PC-3 (cell line): Measurements from ENCODE around the gene VRK3. TPM values are rescaled to one million over a fixed set of nuclear protein-coding genes. Genes with fewer than 3 reads are reported as not detected.

Experiments
- ATAC-seq: fragments of 200-7000 bp; cut with Tn5 transposase; 2 replicates; pipeline ENCODE4 v1.9.1; 2020; ENCODE audit warnings: mild to moderate bottlenecking, moderate library complexity
- BruUV-seq: library from RNA; stranded (reverse); fragments of 400-500 nt; replicated peaks from 2 replicates; lab custom pipeline; 2021; lab: Mats Ljungman, UMichigan
- CTCF ChIA-PET: fragments of 300-600 bp; sonication (Branson Sonifier 250); formaldehyde crosslinking; loops from one replicate; lab custom pipeline; 2022; ENCODE audit warnings: antibody characterized with exemption; lab: Charles Lee
- POLR2A ChIA-PET: fragments of 300-600 bp; sonication (Branson Sonifier 250); formaldehyde crosslinking; loops from one replicate; lab custom pipeline; 2022; ENCODE audit warnings: antibody characterized with exemption; ENCODE audit not compliant: unreplicated experiment; lab: Charles Lee
- DNase-seq: peaks from one replicate; pipeline ENCODE4 v3.0.0-alpha.2; 2015
- H2AFZ ChIP-seq: fragments of 300-600 bp; sonication (generic); 2 replicates; pipeline ENCODE4 v1.6.0; 2016; ENCODE audit warnings: antibody characterized with exemption, low read length
- H3F3A ChIP-seq: fragments of 300-600 bp; sonication (generic); one replicate; pipeline ENCODE4 v1.6.0; 2017; ENCODE audit warnings: antibody characterized with exemption, low read length, control low read depth, mild to moderate bottlenecking; ENCODE audit not compliant: unreplicated experiment
- H3K27ac ChIP-seq: fragments of 300-600 bp; sonication (generic); 2 replicates; pipeline ENCODE4 v1.5.1; 2016; ENCODE audit warnings: mild to moderate bottlenecking, low read length
- H3K27me3 ChIP-seq: fragments of 300-600 bp; sonication (generic); 2 replicates; pipeline ENCODE4 v1.6.1; 2016; ENCODE audit warnings: low read length, mixed read lengths
- H3K36me3 ChIP-seq: fragments of 300-600 bp; sonication (generic); 2 replicates; pipeline ENCODE4 v1.6.1; 2016; ENCODE audit warnings: low read depth, mixed run types, low read length, mixed read lengths
- H3K4me1 ChIP-seq: fragments of 300-600 bp; sonication (generic); 2 replicates; pipeline ENCODE4 v1.5.1; 2016; ENCODE audit warnings: low read length; ENCODE audit not compliant: insufficient read depth
- H3K4me2 ChIP-seq: fragments of 300-600 bp; sonication (generic); 2 replicates; pipeline ENCODE4 v1.6.0; 2016; ENCODE audit warnings: low read length
- H3K4me3 ChIP-seq: fragments of 300-600 bp; sonication (generic); 2 replicates; pipeline ENCODE4 v1.5.1; 2016; ENCODE audit warnings: mild to moderate bottlenecking, low read length, mixed read lengths
- H3K79me2 ChIP-seq: fragments of 300-600 bp; sonication (generic); 2 replicates; pipeline ENCODE4 v1.6.1; 2017; ENCODE audit warnings: low read length, mixed read lengths
- H3K9ac ChIP-seq: fragments of 300-600 bp; sonication (generic); 2 replicates; pipeline ENCODE4 v1.6.0; 2016; ENCODE audit warnings: mild to moderate bottlenecking, low read length
- H3K9me2 ChIP-seq: fragments of 300-600 bp; sonication (generic); replicated peaks from 2 replicates; pipeline ENCODE4 v1.6.1; 2016; ENCODE audit warnings: mixed run types, low read length, mixed read lengths
- H3K9me3 ChIP-seq: fragments of 300-600 bp; sonication (generic); 2 replicates; pipeline ENCODE4 v1.6.1; 2016; ENCODE audit warnings: low read length, mixed read lengths
- H4K20me1 ChIP-seq: fragments of 300-600 bp; sonication (generic); 2 replicates; pipeline ENCODE4 v1.6.1; 2016; ENCODE audit warnings: low read length, mixed read lengths
- CTCF ChIP-seq: fragments of 300-600 bp; sonication (generic); conservative IDR thresholded peaks from 2 replicates; pipeline ENCODE4 v1.5.1; 2017; ENCODE audit warnings: antibody characterized with exemption, low read depth, mild to moderate bottlenecking, low read length
- EZH2 ChIP-seq: fragments of 300-600 bp; sonication (generic); IDR thresholded peaks from one replicate; pipeline ENCODE4 v1.6.1; 2017; ENCODE audit warnings: antibody characterized with exemption, mild to moderate bottlenecking, low read length; ENCODE audit not compliant: unreplicated experiment
- EZH2phosphoT487 ChIP-seq: fragments of 300-600 bp; sonication (generic); IDR thresholded peaks from 2 replicates; pipeline ENCODE4 v1.6.1; 2018; ENCODE audit warnings: mild to moderate bottlenecking, antibody characterized with exemption, low read length, borderline replicate concordance
- intact Hi-C: fragments of 100-400 bp; cut with micrococcal nuclease; formaldehyde crosslinking; loops from 2 replicates; pipeline ENCODE4 v1.9.0; 2023
- total RNA-seq: library from RNA; depleted of rRNA; stranded (reverse); fragments of >200 nt; gene quantifications from 2 replicates; pipeline ENCODE4 v1.2.3, GENCODE V29; 2014

Gene VRK3
- total RNA-seq, 1 experiment from 2014 or later, result 36.3 TPM

GRCh38 chr19:50002386-50002960 lies 22.7 kb downstream of the VRK3 start:
- Histone ChIP-seq H3K9me2 (no peaks in the 10 kb centered on the region), H4K20me1 (peaks cover 18% of the 10 kb centered on the region; the same call in 1 of the 2 replicates), H3K27me3 (no peaks in the 10 kb centered on the region), H3K4me2 (no peak overlapping the region), H3K9ac (no peak overlapping the region), H3K79me2 (peaks cover 14% of the 10 kb centered on the region; the same call in 1 of the 2 replicates), H3F3A (peaks cover 3% of the 10 kb centered on the region), H2AFZ (no peak overlapping the region), H3K27ac (no peak overlapping the region), H3K36me3 (peaks cover 67% of the 10 kb centered on the region), H3K4me1 (peaks cover 22% of the 10 kb centered on the region), H3K4me3 (no peak overlapping the region), H3K9me3 (no peaks in the 10 kb centered on the region)
- ATAC-seq (no peak), DNase-seq (no peak)
- ChIA-PET CTCF (no interaction called here), POLR2A (no interaction called here)
- TF ChIP-seq EZH2 (no peak), CTCF (no peak), EZH2phosphoT487 (no peak)
- no TSS peak for BruUV-seq
- intact Hi-C loops, result no loop called here

DNA sequence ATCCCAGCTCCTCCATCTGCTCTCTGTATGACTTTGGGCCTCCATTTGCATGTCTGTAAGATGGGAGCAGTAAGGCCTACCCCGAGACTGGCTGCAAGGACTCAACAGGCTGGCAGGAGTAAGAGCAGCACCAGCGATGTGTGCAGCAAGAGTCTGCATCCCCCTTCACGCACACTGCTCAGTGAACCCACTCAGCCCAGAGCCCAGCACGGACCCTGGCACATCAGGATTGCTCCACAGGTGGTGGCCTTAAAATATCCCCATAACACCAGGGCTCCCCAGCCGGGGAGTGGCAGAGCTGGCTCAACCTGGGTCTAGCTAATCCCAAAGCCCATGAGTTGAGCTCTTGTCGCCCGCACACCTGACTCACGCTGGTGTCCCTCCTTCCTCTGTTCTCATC lies 23.4 kb downstream of the VRK3 start:
- peaks cover 3% of the 10 kb centered on the region for H3F3A ChIP-seq
- ATAC-seq (no peak), DNase-seq (no peak)
- H3K9ac ChIP-seq, result no peak overlapping the region
- peaks cover 18% of the 10 kb centered on the region; the same call in 1 of the 2 replicates for H4K20me1 ChIP-seq
- H3K27ac ChIP-seq, result no peak overlapping the region
- no peak overlapping the region for H3K4me2 ChIP-seq
- no peaks in the 10 kb centered on the region for H3K27me3 ChIP-seq
- ChIA-PET POLR2A (no interaction called here), CTCF (no interaction called here)
- no peaks in the 10 kb centered on the region for H3K9me3 ChIP-seq
- H2AFZ ChIP-seq, result no peak overlapping the region
- H3K36me3 ChIP-seq, result peaks cover 64% of the 10 kb centered on the region
- H3K4me3 ChIP-seq, result no peak overlapping the region
- H3K9me2 ChIP-seq, result no peaks in the 10 kb centered on the region
- TF ChIP-seq EZH2 (no peak), EZH2phosphoT487 (no peak), CTCF (no peak)
- H3K79me2 ChIP-seq, result peaks cover 14% of the 10 kb centered on the region; the same call in 1 of the 2 replicates
- intact Hi-C loops, result no loop called here
- peaks cover 22% of the 10 kb centered on the region for H3K4me1 ChIP-seq
- BruUV-seq, result no TSS peak

- no peak overlapping the region for H3K4me3 ChIP-seq
- peaks cover 18% of the 10 kb centered on the region; the same call in 1 of the 2 replicates for H4K20me1 ChIP-seq
- POLR2A ChIA-PET, result no interaction called here
- DNase-seq, result no peak
- TF ChIP-seq CTCF, result no peak
- TF ChIP-seq EZH2, result no peak
- TF ChIP-seq EZH2phosphoT487, result no peak
- no peak overlapping the region for H2AFZ ChIP-seq
- no TSS peak for BruUV-seq
- H3K27me3 ChIP-seq, result no peaks in the 10 kb centered on the region
- no peak overlapping the region for H3K27ac ChIP-seq
- peaks cover 14% of the 10 kb centered on the region; the same call in 1 of the 2 replicates for H3K79me2 ChIP-seq
- H3K4me2 ChIP-seq, result no peak overlapping the region
- peaks cover 61% of the 10 kb centered on the region for H3K36me3 ChIP-seq
- CTCF ChIA-PET, result no interaction called here
- H3K9me2 ChIP-seq, result no peaks in the 10 kb centered on the region
- ATAC-seq, result no peak
- no peak overlapping the region for H3K9ac ChIP-seq
- H3K9me3 ChIP-seq, result no peaks in the 10 kb centered on the region
- intact Hi-C loops, result no loop called here
- peaks cover 22% of the 10 kb centered on the region for H3K4me1 ChIP-seq
- peaks cover 3% of the 10 kb centered on the region for H3F3A ChIP-seq
Observed at GRCh38 chr19:50000841-50001557, 24.2 kb downstream of the VRK3 start.
